HEK293 (cell line): ENCODE results near the gene PDE6C.

Experiments used
- CTCF ChIP-seq: fragments of 450-650 bp; formaldehyde crosslinking; IDR thresholded peaks from 2 replicates; pipeline ENCODE4 v1.5.1; 2016; ENCODE audit warnings: missing biosample characterization, missing genetic modification characterization
- MZF1 ChIP-seq: fragments of 450-650 bp; formaldehyde crosslinking; IDR thresholded peaks from 2 replicates; pipeline ENCODE4 v1.5.1; 2017; ENCODE audit warnings: missing biosample characterization, missing genetic modification characterization, borderline replicate concordance
- ZNF114 ChIP-seq: fragments of 450-650 bp; formaldehyde crosslinking; IDR thresholded peaks from 2 replicates; pipeline ENCODE4 v1.5.0; 2017; ENCODE audit warnings: missing biosample characterization, missing genetic modification characterization
- ZNF362 ChIP-seq: fragments of 450-650 bp; formaldehyde crosslinking; IDR thresholded peaks from 2 replicates; pipeline ENCODE4 v1.5.1; 2016; ENCODE audit warnings: missing biosample characterization, missing genetic modification characterization
- ZNF530 ChIP-seq: fragments of 450-650 bp; formaldehyde crosslinking; IDR thresholded peaks from 2 replicates; pipeline ENCODE4 v1.5.1; 2016; ENCODE audit warnings: low read depth, missing biosample characterization, missing genetic modification characterization

GRCh38 chr10:93599778-93600177, 12.6 kb upstream of the PDE6C start:
- TF ChIP-seq ZNF362 (tag by site-specific recombination) (no peak), MZF1 (tag by site-specific recombination) (no peak), ZNF530 (tag by site-specific recombination) (no peak), CTCF (tag by site-specific recombination) (no peak), ZNF114 (no peak)
